GM21576 (cell line): ENCODE results near the gene AKAP1.

ENCODE experiments used
- ATAC-seq: cut with Tn5 transposase; IDR thresholded peaks from one replicate; pipeline ENCODE4 v1.9.1; 2021; ENCODE audit warnings: mild to moderate bottlenecking, moderate library complexity; ENCODE audit not compliant: unreplicated experiment

AKAP1 gene

DNA sequence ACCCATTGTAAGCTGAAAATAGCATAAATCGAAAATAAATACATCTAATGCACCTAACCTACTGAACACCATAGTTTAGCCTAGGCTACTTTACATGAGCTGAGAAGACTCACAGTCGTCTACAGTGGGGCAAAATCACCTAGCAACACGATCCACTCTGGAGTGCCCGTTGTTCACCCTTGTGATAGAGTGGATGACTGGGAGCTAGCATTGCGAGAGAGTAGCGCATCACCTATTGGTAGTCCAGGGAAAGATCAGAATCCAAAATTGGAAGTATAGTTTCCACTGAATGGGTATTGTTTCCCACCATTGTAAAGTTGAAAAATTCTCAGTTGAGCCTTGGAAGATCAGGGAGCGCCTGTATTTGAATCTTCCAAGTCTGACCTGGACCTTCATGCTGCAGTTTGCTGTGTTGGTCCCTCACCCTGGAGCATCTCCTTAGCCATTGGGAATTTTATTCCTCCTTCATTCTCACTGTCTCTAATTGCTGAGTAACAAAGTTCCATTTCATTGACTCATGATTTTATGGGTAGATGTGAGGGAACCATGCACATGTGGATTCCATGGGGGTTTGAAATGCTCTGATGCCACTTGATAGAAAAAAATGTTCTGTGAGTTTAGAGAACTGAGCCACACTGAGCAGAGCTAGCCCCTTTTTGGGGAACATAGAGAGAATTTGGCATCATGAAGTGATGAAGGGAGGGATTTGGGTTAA lies 19.6 kb downstream of the AKAP1 start:
- no peak for ATAC-seq

DNA sequence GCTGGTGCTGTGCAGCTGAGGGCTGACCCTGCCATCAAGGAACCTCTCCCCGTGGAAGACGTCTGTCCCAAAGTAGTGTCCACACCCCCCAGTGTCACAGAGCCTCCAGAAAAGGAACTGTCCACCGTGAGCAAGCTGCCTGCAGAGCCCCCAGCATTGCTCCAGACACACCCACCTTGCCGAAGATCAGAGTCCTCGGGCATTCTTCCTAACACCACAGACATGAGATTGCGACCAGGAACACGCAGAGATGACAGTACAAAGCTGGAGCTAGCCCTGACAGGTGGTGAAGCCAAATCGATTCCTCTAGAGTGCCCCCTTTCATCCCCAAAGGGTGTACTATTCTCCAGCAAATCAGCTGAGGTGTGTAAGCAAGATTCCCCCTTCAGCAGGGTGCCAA lies 20.5 kb downstream of the AKAP1 start:
- no peak for ATAC-seq

DNA sequence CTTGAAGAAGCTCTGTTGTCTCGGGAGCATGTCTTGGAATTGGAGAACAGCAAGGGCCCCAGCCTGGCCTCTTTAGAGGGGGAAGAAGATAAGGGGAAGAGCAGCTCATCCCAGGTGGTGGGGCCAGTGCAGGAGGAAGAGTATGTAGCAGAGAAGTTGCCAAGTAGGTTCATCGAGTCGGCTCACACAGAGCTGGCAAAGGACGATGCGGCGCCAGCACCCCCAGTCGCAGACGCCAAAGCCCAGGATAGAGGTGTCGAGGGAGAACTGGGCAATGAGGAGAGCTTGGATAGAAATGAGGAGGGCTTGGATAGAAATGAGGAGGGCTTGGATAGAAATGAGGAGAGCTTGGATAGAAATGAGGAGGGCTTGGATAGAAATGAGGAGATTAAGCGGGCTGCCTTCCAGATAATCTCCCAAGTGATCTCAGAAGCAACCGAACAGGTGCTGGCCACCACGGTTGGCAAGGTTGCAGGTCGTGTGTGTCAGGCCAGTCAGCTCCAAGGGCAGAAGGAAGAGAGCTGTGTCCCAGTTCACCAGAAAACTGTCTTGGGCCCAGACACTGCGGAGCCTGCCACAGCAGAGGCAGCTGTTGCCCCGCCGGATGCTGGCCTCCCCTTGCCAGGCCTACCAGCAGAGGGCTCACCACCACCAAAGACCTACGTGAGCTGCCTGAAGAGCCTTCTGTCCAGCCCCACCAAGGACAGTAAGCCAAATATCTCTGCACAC lies 21.2 kb downstream of the AKAP1 start:
- ATAC-seq: no peak

DNA sequence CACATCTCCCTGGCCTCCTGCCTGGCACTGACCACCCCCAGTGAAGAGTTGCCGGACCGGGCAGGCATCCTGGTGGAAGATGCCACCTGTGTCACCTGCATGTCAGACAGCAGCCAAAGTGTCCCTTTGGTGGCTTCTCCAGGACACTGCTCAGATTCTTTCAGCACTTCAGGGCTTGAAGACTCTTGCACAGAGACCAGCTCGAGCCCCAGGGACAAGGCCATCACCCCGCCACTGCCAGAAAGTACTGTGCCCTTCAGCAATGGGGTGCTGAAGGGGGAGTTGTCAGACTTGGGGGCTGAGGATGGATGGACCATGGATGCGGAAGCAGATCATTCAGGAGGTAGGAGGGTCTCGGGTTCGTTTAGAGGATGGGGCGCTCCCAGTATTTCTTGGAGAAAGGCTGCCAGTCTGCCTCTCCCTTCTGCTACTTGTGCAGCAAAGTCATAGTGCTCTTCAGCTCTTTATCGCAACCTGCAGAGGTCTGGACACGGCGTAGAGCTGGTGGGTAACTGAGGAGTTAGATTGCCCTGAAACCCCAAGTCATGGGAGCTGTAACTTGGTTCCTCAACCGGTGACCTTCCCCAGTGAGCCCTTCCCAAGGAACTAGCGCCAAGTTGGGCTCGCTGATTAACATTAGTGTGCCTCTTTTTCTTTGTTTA lies 21.9 kb downstream of the AKAP1 start:
- ATAC-seq: no peak

DNA sequence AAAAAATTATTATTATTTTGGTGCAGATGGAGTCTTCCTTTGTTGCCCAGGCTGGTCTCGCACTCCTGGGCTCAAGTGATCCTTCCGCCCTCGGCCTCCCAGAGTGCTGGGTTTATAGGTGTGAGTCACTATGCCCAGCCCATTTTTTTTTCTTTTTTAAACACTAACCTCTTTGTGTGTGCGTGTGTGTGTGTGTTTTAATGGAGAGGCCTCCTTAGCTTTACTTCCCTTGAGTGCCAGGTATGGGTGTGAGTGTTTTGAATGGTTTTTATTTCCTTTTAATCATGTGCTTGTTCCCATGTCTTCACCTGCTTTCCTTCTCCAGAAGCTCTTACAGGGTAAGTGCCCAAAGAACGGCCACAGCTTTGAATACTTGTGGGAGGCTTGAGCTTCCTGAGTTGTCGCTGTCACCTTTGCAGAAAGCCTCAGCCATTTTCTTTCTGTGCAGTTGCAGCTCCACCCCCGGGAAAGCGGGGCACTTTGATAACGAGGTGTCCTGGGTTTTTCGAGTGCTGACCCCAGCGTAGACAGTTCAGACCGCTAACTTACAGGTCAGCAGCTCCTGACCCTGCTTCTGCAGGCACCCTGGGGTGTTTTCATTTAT lies 22.6 kb downstream of the AKAP1 start:
- ATAC-seq: no peak

DNA sequence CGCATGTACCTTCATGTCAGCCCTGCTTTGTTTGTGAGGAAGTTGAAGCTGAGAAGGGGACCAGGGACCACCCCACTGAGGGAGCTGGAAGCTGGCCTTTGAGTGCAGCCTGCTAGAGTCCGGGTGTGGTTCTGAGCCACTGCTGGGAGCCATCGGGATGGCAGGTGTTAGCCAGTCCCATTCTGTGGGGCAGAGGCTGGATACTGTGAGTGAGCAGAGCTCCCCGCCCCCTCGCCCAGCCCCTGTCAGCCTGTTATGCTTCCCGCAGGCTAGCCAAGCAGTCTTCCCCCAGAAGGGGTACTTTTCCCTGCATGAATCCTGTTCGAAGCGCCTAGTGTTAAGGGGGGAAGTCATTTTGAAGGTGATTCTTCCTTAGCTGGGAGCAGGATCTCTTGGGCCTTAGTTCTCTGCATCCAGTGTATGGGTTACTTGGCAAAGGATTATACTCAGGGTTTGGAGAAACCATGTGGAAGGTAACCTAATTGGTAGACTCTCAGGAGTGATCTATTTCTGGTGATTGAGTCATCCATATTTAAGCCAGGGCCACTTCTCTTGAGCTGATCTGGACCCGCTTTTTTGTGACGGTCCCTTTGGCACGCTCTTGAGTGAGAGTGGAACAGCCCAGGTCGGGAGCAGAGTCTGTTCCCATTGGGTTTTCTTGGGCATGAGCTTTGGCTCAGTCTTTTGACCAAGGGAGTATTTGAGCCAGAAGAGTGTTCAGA lies 23.8 kb downstream of the AKAP1 start:
- no peak for ATAC-seq

DNA sequence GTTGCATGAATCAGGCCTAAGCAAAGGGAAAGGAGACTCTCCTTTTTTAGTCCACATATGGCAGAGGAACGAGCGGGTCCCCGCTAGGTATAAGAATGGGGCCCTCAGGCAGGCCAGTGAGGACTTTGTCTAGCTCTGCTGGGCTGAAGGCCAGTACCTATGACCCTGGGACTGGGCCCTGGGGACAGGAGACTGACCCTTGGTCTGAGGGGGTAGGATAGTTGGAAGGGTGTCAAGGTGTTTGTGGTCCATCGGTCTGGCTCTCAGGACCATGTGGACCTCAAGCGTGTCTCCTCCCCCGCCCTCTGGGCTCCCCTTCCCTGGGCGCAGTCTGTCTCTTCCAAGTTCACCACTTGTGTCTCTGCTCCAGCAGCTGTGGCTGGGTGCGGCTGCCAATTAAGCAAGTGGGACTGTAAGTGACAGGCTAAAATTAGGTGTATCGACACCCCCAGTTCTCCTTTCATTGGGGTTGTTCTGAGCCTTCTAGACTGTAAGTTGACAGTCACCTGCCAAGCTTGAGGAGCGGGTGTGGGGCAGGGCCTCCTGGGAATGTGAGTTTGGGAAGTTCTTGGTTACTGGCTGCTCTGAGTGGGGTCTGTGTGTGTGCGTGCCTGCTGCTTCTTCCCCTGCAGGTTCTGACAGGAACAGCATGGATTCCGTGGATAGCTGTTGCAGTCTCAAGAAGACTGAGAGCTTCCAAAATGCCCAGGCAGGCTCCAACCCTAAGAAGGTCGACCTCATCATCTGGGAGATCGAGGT lies 24.5 kb downstream of the AKAP1 start:
- ATAC-seq: no peak

DNA sequence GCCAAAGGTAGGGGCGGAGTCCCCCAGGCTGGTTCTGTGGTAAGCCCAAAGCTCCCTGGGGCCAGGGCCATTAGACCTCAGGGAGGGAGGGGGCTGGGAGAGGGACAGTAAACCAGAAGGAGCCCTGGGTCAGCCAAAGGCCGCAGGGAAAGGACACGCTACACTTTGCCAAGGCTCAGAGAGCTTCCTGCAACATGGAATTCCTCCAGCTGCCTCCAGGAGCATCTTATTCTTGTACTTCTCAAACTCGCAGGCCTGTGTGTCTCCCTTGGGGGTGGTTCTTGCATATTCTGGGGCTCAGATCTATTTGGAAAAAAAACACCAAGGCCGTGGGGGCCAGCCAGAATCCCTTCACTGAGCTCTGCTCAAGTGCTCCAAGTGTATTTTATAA lies 25.1 kb downstream of the AKAP1 start:
- no peak for ATAC-seq

DNA sequence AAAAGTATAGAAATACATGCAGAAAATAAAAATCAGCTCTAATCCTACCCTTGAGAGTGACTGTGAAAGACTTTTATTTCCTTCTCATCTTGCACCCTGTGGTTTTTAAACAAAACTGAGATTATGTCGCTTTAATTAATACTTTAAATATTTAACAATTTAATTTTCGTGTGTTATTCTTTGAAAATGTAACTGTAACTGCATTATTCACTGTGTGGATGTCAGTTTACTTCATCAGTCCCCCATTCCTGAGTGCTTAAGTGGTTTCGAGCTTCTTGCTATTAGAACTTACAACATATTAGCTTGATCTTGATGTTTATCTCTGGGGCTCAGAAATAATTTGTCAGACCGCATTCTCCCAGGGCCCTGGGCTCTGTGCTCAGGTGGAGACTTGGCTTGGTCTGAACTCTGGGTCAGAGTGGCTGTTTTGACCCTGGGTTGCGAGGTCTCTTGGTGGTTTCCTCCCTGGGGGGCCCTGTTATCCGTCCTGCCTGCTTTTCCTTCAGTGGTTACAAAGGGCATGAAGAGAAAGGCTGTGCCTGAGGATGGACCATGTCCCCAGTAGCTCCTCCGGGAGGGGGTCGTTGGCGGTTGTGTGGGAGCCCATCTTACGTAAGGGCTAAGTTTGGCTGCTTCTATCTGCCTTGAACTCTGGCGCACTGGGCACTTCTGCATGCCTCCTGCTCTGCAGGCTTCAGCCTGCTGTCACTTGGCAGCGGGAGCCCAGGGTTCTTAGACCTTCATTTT lies 25.7 kb downstream of the AKAP1 start:
- ATAC-seq: no peak

DNA sequence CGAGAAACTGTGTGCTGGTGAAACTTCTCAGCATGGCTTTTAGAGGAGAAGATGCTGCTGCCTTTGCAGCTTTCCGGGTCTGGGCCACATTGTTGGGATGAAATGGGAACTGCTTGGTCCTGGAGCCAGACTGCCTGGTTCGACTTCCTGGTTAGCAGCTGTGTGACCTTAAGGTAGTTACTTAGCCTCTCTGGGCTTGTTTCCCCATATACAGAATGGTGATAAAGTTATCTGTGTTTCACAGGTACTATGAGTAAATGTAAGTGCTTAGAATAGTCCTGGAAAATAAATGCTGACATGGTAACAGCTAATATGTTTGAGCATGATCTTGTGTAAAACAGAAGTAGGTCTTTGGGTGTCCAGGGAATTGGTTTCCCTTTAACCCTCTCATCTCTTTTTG lies 26.3 kb downstream of the AKAP1 start:
- no peak for ATAC-seq

DNA sequence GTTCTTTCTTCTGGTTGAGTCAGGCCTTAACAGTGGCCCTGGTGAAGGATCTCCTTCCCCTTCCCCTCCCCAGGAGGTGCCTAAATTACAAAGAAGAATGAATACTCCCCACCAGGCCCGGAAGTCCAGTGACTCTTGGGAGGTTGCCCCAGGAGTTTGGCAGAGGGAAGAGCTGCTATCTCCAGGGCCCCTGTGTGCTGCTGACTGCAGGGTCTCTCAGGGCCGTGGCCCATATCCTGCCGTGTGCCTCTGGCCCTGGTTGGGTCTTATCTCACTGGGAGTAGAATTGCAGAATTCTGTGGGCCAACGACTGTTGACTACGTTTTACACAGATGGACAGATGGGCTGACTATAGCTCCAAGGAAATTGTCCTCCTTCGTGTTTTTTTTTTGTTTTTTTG lies 28.0 kb downstream of the AKAP1 start:
- ATAC-seq: no peak

DNA sequence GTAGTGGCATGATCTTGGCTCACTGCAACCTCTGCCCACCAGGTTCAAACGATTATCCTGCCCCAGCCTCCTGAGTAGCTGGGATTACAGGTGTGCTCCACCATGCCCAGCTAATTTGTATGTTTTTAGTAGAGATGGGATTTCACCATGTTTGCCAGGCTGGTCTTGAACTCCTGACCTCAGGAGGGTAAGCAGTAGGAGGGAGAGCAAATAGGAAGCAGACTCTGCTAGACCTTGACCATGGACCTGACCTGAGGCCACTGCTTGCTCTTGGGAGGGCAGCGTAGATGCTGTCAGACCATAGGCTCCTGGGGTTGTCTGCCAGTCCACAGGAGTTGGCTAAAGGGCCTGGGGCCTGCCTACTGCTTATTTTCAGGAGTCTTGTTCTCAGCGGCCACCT lies 28.6 kb downstream of the AKAP1 start:
- ATAC-seq: no peak

DNA sequence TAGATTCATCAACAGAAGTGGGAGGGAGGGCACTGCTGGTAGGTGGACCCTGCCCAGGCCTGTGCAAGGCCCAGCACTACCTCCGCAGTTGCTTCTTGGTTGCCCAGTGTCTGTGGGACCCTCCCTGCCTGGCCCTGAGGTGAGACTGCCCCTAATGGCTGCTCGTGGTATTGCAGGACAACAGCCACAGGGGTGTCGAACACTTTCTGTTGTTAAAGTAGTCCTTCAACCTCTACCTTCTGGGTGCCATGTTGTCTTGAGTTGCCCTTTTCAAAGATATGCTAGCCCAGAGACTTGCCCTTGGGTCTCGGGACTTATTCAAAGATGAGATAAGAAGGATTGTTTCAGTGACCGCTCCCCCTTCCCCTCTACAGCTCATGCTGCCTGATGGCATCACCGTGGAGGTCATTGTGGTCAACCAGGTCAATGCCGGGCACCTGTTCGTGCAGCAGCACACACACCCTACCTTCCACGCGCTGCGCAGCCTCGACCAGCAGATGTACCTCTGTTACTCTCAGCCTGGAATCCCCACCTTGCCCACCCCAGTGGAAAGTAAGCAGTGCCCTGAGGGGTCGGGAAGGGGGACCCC lies 29.1 kb downstream of the AKAP1 start:
- no peak for ATAC-seq

DNA sequence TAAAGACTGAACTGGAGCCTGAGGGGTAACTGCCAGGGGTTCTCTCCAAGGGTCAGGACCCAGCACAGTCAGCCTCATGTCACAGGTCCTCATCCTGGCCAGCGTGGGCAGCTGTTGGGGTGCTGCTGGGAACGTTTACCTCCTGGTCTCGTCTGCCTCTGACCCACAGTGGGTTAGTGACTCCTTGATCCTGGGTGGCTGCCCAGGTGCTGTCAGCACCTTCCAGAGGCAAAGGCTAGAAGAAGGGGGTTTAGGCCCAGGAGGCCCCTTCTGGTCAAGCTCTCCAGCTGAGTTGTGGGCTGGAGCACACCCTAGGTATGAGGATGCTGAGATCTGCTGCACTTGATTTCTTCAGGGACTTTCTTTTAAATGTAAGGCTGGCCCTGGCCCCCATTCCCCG lies 30.3 kb downstream of the AKAP1 start:
- ATAC-seq: no peak

DNA sequence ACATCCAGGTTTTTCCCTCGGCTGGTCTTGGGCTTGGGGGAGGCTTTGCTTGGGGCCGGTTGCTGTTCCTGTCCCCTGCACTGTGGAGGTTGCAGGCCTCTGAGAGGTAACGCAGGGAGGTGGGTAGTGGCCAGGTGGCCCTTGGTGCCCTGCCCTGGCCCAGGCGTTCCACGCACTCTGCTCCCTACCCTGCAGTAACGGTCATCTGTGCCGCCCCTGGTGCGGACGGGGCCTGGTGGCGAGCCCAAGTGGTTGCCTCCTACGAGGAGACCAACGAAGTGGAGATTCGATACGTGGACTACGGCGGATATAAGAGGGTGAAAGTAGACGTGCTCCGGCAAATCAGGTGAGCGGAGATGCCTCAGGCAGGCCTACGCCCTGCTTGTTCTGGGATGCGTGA lies 30.9 kb downstream of the AKAP1 start:
- no peak for ATAC-seq

DNA sequence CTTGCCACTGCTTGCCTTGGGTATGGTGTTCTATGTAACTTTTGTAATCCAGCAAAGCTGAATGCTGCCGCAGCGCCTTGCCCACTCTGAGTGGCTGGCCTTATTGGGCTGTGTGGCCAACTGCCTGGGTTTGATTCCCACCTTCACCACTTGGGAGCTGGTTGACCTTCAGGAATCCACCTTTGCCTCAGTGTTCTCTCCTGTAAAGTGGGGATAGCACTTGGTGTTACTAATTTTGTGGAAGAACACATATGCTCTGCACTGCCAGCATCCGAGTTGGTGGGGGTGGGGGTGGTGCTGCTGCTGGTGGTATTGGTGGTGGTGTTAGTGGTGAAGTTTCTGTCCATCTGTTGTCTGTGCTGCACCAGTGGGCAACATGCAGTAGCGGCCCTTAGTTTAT lies 32.8 kb downstream of the AKAP1 start:
- ATAC-seq: no peak

DNA sequence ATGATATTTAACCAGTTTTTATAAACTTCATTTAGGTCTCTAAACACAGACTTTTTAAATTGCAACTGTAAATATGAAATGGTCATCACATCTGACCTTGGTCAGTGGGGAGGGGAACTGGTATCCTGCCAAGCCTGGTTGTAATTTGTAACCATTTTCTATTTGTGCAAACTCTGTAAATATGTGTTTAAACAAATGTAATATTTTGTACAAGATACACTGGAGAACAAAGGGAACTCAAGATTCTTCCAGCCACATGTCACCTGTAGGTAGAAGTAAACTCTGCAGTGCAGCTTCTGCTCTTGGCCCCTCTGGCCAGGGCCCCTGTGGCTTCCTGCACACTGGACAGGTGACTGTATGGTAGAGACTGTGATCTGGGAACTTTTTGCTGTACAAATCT lies 35.8 kb downstream of the AKAP1 start:
- ATAC-seq: no peak

DNA sequence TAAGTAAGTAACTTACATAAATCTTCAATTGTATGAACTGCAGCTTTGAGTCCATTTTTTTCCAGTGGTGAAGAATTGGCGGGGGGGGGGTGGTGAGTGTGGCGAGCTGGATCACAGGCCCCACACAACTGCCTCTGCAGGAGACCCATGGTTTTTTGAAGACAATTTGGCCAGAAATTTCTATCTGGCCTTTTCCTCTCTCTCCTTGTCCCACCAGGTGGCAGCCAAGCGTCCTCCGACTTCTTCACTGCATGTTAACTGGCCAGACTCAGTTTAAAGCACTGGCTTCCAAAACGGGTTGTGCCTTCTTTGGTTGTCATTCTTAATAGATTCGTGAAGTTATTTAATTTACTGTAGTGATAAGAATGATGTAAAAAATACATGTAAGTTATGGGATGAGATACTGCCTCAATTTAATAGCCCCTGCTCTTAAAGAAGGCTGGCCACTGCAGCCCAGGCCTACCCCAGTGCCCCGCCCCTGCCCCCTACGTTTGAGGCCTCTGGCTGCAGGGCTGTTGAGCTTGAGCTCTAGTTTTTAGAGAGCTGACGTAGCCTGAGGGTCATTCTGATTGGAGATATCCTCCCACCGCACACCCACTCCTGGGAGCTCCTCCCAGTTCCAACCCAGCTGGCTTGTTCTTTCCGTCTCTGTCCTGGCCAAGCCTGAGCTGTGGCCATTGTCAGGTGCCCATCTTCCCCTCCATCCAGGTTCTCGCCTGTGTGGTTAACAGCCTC lies 36.4 kb downstream of the AKAP1 start:
- ATAC-seq: no peak

DNA sequence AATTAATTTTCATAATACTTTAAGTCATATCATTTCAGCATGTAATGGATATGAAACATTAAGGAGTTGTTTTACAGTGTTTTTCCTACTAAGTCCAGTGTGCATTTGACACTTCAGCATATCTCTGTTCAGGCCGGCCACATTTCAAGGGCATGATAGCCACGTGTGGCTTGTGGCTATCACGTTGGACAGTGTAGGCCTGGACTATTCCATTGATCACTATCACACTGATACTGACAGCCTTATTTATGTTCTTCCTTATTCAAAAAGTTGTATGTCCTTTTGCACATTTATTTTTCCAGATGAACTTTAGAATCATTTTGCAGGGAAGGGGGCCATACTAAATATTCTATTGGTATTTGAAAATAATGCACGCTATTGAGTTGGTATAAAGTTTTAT lies 39.0 kb downstream of the AKAP1 start:
- ATAC-seq: no peak
